ENCODE results near the gene DHRS9.

The DHRS9 gene

DNA sequence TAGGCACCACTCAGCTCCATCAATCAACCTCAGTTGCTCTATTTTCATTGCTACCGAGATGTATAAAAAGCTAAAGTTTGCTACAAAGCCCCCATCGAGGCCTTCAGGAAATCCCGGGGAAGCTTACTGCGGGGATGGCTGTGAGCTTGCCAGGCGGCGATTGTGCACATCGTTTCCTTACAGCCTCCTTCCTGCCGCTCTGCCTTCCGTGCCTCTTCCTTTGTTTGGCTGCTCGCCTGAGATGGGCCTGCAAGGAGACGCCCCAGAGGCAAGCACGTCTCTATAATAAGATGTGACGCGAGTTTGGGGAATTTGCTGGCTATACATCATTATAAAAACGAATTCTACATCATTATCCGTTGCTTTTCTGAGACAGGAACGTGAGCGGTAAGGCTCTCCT, 41.6 kb downstream of the DHRS9 start (continued):
- TF ChIP-seq, protein P1, sequence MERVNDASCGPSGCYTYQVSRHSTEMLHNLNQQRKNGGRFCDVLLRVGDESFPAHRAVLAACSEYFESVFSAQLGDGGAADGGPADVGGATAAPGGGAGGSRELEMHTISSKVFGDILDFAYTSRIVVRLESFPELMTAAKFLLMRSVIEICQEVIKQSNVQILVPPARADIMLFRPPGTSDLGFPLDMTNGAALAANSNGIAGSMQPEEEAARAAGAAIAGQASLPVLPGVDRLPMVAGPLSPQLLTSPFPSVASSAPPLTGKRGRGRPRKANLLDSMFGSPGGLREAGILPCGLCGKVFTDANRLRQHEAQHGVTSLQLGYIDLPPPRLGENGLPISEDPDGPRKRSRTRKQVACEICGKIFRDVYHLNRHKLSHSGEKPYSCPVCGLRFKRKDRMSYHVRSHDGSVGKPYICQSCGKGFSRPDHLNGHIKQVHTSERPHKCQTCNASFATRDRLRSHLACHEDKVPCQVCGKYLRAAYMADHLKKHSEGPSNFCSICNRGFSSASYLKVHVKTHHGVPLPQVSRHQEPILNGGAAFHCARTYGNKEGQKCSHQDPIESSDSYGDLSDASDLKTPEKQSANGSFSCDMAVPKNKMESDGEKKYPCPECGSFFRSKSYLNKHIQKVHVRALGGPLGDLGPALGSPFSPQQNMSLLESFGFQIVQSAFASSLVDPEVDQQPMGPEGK (CRISPR knock-in tag; IDR thresholded peaks at IDR 0.05; ENCODE audit: borderline replicate concordance), result no peak
- TF ChIP-seq GLIS3 (CRISPR knock-in tag; IDR thresholded peaks at IDR 0.05) (no peak), CSDC2 (CRISPR knock-in tag; IDR thresholded peaks at IDR 0.05) (no peak), ZNF8 (CRISPR knock-in tag; IDR thresholded peaks at IDR 0.05) (no peak), ESRRG (CRISPR knock-in tag; IDR thresholded peaks at IDR 0.05) (no peak)
- TF ChIP-seq, protein P2, sequence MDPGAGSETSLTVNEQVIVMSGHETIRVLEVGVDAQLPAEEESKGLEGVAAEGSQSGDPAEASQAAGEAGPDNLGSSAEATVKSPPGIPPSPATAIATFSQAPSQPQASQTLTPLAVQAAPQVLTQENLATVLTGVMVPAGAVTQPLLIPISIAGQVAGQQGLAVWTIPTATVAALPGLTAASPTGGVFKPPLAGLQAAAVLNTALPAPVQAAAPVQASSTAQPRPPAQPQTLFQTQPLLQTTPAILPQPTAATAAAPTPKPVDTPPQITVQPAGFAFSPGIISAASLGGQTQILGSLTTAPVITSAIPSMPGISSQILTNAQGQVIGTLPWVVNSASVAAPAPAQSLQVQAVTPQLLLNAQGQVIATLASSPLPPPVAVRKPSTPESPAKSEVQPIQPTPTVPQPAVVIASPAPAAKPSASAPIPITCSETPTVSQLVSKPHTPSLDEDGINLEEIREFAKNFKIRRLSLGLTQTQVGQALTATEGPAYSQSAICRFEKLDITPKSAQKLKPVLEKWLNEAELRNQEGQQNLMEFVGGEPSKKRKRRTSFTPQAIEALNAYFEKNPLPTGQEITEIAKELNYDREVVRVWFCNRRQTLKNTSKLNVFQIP (CRISPR knock-in tag; IDR thresholded peaks at IDR 0.05; ENCODE audit: borderline replicate concordance, low read depth), result no peak
- TF ChIP-seq, protein P3, sequence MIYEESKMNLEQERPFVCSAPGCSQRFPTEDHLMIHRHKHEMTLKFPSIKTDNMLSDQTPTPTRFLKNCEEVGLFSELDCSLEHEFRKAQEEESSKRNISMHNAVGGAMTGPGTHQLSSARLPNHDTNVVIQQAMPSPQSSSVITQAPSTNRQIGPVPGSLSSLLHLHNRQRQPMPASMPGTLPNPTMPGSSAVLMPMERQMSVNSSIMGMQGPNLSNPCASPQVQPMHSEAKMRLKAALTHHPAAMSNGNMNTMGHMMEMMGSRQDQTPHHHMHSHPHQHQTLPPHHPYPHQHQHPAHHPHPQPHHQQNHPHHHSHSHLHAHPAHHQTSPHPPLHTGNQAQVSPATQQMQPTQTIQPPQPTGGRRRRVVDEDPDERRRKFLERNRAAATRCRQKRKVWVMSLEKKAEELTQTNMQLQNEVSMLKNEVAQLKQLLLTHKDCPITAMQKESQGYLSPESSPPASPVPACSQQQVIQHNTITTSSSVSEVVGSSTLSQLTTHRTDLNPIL (CRISPR knock-in tag; IDR thresholded peaks at IDR 0.05; ENCODE audit: low read depth), result no peak

DNA sequence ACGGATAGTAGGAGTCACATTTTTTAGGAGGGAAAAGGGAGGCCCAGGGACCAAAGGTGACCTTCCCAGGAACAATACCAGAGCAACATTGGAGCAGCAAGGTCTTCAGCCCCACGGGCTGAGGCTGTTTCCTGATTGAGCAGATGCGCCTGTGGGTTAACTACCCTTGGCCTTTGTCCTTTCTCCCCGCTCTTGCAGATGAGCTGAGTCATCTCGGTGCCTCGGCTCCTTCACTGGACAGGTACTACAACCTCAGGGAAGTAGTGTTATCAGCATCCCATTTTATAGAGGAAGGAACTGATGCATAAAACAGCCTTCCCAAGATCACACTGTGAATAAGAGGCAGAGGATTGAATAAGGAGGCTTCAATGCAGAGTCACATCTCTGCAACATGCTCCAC, 43.5 kb downstream of the DHRS9 start:
- ATAC-seq, result no peak
- TF ChIP-seq, protein P1 (CRISPR knock-in tag; IDR thresholded peaks at IDR 0.05; ENCODE audit: borderline replicate concordance), result no peak
- TF ChIP-seq ZC3H10 (CRISPR knock-in tag; IDR thresholded peaks at IDR 0.05), result no peak
- TF ChIP-seq RARB (CRISPR knock-in tag; IDR thresholded peaks at IDR 0.05), result no peak
- TF ChIP-seq ARNTL (CRISPR knock-in tag; IDR thresholded peaks at IDR 0.05; ENCODE audit: borderline replicate concordance, low read depth), result no peak
- no peak for TF ChIP-seq ESRRG (CRISPR knock-in tag; IDR thresholded peaks at IDR 0.05)
- no peak for TF ChIP-seq CSDC2 (CRISPR knock-in tag; IDR thresholded peaks at IDR 0.05)
- TF ChIP-seq ZFP30 (CRISPR knock-in tag; IDR thresholded peaks at IDR 0.05), result no peak
- TF ChIP-seq TOX (CRISPR knock-in tag; IDR thresholded peaks at IDR 0.05; ENCODE audit: borderline replicate concordance), result no peak

DNA sequence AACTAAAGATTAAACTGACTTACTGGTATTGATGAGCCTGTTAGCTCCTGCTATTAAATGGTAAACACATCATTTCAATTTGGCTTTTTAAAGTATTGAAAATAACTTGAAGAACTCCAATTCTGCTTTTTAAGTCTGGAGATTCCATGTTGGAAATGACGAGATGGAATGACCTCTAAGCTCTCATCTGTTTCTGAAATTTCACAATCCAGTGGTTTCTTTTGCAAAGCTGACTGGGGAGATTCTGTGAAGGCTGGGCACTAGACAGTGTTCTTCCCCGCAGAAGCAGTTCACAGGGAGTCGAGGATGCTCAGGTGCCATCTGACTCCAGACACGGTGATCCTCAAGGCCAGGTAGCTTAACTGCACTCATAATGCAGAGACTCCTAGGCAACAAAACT, 44.7 kb downstream of the DHRS9 start:
- TF ChIP-seq PPARA (CRISPR knock-in tag; IDR thresholded peaks at IDR 0.05; ENCODE audit: borderline replicate concordance) (no peak), ISL1 (CRISPR knock-in tag; IDR thresholded peaks at IDR 0.05) (no peak), CSDC2 (CRISPR knock-in tag; IDR thresholded peaks at IDR 0.05) (no peak), TOX (CRISPR knock-in tag; IDR thresholded peaks at IDR 0.05; ENCODE audit: borderline replicate concordance) (no peak), OSR1 (CRISPR knock-in tag; IDR thresholded peaks at IDR 0.05) (no peak), RARB (CRISPR knock-in tag; IDR thresholded peaks at IDR 0.05) (no peak), SNAI2 (CRISPR knock-in tag; IDR thresholded peaks at IDR 0.05) (no peak)
- TF ChIP-seq, protein P1 (CRISPR knock-in tag; IDR thresholded peaks at IDR 0.05; ENCODE audit: borderline replicate concordance), result no peak
- TF ChIP-seq, protein P3 (CRISPR knock-in tag; IDR thresholded peaks at IDR 0.05; ENCODE audit: low read depth), result no peak
- TF ChIP-seq, protein P4, sequence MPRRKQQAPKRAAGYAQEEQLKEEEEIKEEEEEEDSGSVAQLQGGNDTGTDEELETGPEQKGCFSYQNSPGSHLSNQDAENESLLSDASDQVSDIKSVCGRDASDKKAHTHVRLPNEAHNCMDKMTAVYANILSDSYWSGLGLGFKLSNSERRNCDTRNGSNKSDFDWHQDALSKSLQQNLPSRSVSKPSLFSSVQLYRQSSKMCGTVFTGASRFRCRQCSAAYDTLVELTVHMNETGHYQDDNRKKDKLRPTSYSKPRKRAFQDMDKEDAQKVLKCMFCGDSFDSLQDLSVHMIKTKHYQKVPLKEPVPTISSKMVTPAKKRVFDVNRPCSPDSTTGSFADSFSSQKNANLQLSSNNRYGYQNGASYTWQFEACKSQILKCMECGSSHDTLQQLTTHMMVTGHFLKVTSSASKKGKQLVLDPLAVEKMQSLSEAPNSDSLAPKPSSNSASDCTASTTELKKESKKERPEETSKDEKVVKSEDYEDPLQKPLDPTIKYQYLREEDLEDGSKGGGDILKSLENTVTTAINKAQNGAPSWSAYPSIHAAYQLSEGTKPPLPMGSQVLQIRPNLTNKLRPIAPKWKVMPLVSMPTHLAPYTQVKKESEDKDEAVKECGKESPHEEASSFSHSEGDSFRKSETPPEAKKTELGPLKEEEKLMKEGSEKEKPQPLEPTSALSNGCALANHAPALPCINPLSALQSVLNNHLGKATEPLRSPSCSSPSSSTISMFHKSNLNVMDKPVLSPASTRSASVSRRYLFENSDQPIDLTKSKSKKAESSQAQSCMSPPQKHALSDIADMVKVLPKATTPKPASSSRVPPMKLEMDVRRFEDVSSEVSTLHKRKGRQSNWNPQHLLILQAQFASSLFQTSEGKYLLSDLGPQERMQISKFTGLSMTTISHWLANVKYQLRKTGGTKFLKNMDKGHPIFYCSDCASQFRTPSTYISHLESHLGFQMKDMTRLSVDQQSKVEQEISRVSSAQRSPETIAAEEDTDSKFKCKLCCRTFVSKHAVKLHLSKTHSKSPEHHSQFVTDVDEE (CRISPR knock-in tag; IDR thresholded peaks at IDR 0.05), result no peak
- ATAC-seq, result no peak

Measured in SK-N-SH treated with all-trans-retinoic acid at 6 μM for 48 hours (cell line).